DOHH2 (cell line): ENCODE results near the gene IGFBP3.

Experiments used
- H3F3A ChIP-seq: fragments of 200-600 bp; sonication (generic), shearing (Covaris generic); 2 replicates; pipeline ENCODE4 v1.6.0; 2016; ENCODE audit warnings: antibody characterized with exemption, mild to moderate bottlenecking; ENCODE audit not compliant: control insufficient read depth, insufficient read depth
- H3K27ac ChIP-seq: fragments of 200-600 bp; sonication (generic); 2 replicates; pipeline ENCODE4 v1.5.1; 2014; ENCODE audit warnings: low read depth, mild to moderate bottlenecking, low read length, moderate library complexity
- H3K27me3 ChIP-seq: fragments of 200-600 bp; sonication (generic); 2 replicates; pipeline ENCODE4 v1.6.1; 2014; ENCODE audit warnings: mild to moderate bottlenecking, low read length, mixed read lengths; ENCODE audit not compliant: control insufficient read depth
- H3K36me3 ChIP-seq: fragments of 200-600 bp; sonication (generic); 2 replicates; pipeline ENCODE4 v1.6.1; 2014; ENCODE audit warnings: mild to moderate bottlenecking, low read length, moderate library complexity, mixed read lengths; ENCODE audit not compliant: control insufficient read depth
- H3K4me1 ChIP-seq: fragments of 200-600 bp; sonication (generic); 2 replicates; pipeline ENCODE4 v1.6.1; 2014; ENCODE audit warnings: mild to moderate bottlenecking, low read length, mixed read lengths; ENCODE audit not compliant: control insufficient read depth
- H3K4me2 ChIP-seq: fragments of 200-600 bp; sonication (generic); 2 replicates; pipeline ENCODE4 v1.6.0; 2014; ENCODE audit warnings: mild to moderate bottlenecking, low read length, moderate library complexity
- H3K4me3 ChIP-seq: fragments of 200-600 bp; sonication (generic); 2 replicates; pipeline ENCODE4 v1.5.1; 2014; ENCODE audit warnings: mild to moderate bottlenecking, low read length, mixed read lengths
- H3K79me2 ChIP-seq: fragments of 200-600 bp; sonication (generic); 2 replicates; pipeline ENCODE4 v1.6.1; 2014; ENCODE audit warnings: mild to moderate bottlenecking, low read length, mixed read lengths; ENCODE audit not compliant: control insufficient read depth
- H3K9me2 ChIP-seq: fragments of 200-600 bp; sonication (generic); replicated peaks from 2 replicates; pipeline ENCODE4 v1.6.1; 2014; ENCODE audit warnings: mild to moderate bottlenecking, low read length, mixed read lengths; ENCODE audit not compliant: control insufficient read depth
- H3K9me3 ChIP-seq: fragments of 200-600 bp; sonication (generic); 2 replicates; pipeline ENCODE4 v1.6.1; 2014; ENCODE audit warnings: antibody characterized with exemption, low read length, mixed read lengths; ENCODE audit not compliant: control insufficient read depth, insufficient read depth
- H4K20me1 ChIP-seq: fragments of 200-600 bp; sonication (generic); 2 replicates; pipeline ENCODE4 v1.6.0; 2014; ENCODE audit warnings: low read depth, mild to moderate bottlenecking, antibody characterized with exemption, low read length, moderate library complexity; ENCODE audit not compliant: control insufficient read depth, insufficient read depth
- CTCF ChIP-seq: fragments of 200-600 bp; sonication (generic); IDR thresholded peaks from one replicate; pipeline ENCODE4 v1.5.1; 2014; ENCODE audit warnings: antibody characterized with exemption, mild to moderate bottlenecking, low read depth, low read length; ENCODE audit not compliant: poor library complexity, severe bottlenecking
- EZH2phosphoT487 ChIP-seq: fragments of 200-600 bp; sonication (generic); IDR thresholded peaks from 2 replicates; pipeline ENCODE4 v1.6.1; 2017; ENCODE audit warnings: borderline replicate concordance, mild to moderate bottlenecking, antibody characterized with exemption, low read length, moderate library complexity, mixed read lengths

IGFBP3 gene

GRCh38 chr7:45938626-45939302 lies 17.7 kb upstream of the IGFBP3 start:
- Histone ChIP-seq H3K27me3 (no peaks in the 10 kb centered on the region), H3K27ac (no peak overlapping the region), H3K4me3 (no peak overlapping the region), H4K20me1 (no peaks in the 10 kb centered on the region), H3K4me2 (no peak overlapping the region), H3K36me3 (no peaks in the 10 kb centered on the region), H3F3A (no peaks in the 10 kb centered on the region), H3K79me2 (no peaks in the 10 kb centered on the region), H3K4me1 (no peaks in the 10 kb centered on the region), H3K9me2 (no peaks in the 10 kb centered on the region), H3K9me3 (peaks cover 8% of the 10 kb centered on the region; the same call in 1 of the 2 replicates)
- TF ChIP-seq EZH2phosphoT487 = no peak
- TF ChIP-seq CTCF = no peak

- H3K9me3 ChIP-seq = peaks cover 8% of the 10 kb centered on the region; the same call in 1 of the 2 replicates
- H4K20me1 ChIP-seq = no peaks in the 10 kb centered on the region
- no peaks in the 10 kb centered on the region for H3K4me1 ChIP-seq
- H3K27ac ChIP-seq = no peak overlapping the region
- H3K9me2 ChIP-seq = no peaks in the 10 kb centered on the region
- no peaks in the 10 kb centered on the region for H3K27me3 ChIP-seq
- no peaks in the 10 kb centered on the region for H3K79me2 ChIP-seq
- TF ChIP-seq EZH2phosphoT487 (no peak), CTCF (no peak)
- no peak overlapping the region for H3K4me3 ChIP-seq
- no peak overlapping the region for H3K4me2 ChIP-seq
- H3F3A ChIP-seq = no peaks in the 10 kb centered on the region
- H3K36me3 ChIP-seq = no peaks in the 10 kb centered on the region
These were observed 16.8 kb upstream of the IGFBP3 start for GRCh38 chr7:45937862-45938261.

- Histone ChIP-seq H3K4me3 (no peak overlapping the region), H3K4me1 (no peaks in the 10 kb centered on the region), H4K20me1 (no peaks in the 10 kb centered on the region), H3F3A (no peaks in the 10 kb centered on the region), H3K9me2 (no peaks in the 10 kb centered on the region), H3K9me3 (peaks cover 8% of the 10 kb centered on the region; the same call in 1 of the 2 replicates), H3K79me2 (no peaks in the 10 kb centered on the region), H3K4me2 (no peak overlapping the region), H3K27me3 (no peaks in the 10 kb centered on the region), H3K27ac (no peak overlapping the region), H3K36me3 (no peaks in the 10 kb centered on the region)
- TF ChIP-seq CTCF (no peak), EZH2phosphoT487 (no peak)
These were observed 16.2 kb upstream of the IGFBP3 start for GRCh38 chr7:45937301-45937700.
